Cerebellar cortex (tissue), 1 donor: ENCODE data around the gene PTN.
A peak's percentile ranks its signal among the peaks of the same experiment; 100 is the strongest.

Experiments used
- DNase-seq: peaks from one replicate; pipeline ENCODE4 v3.0.0-alpha.2; 2015; ENCODE audit warnings: low spot score

PTN gene

GRCh38 chr7:137343281-137343841 lies at the start of gene PTN:
TSS of gene PTN (minus strand) at chr7:137343733. CDS start at chr7:137254973, 88,760 bp downstream.
- peak; percentile 13 for DNase-seq

- no peak for DNase-seq
These were observed 46.5 kb upstream of the PTN start for GRCh38 chr7:137390076-137390475.

- no peak for DNase-seq
These were observed 45.4 kb upstream of the PTN start for GRCh38 chr7:137388916-137389315.

- no peak for DNase-seq
These were observed 43.4 kb upstream of the PTN start for GRCh38 chr7:137386966-137387365.

- no peak for DNase-seq
These were observed 37.5 kb upstream of the PTN start for GRCh38 chr7:137381045-137381444.

GRCh38 chr7:137373507-137373906 lies 30.0 kb upstream of the PTN start:
- no peak for DNase-seq

GRCh38 chr7:137371616-137372015 lies 28.1 kb upstream of the PTN start:
- DNase-seq, result no peak

GRCh38 chr7:137366995-137367394 lies 23.5 kb upstream of the PTN start:
- DNase-seq, result no peak

- DNase-seq, result no peak
These were observed 20.1 kb upstream of the PTN start for GRCh38 chr7:137363683-137364082.

- DNase-seq, result no peak
These were observed 16.6 kb upstream of the PTN start for GRCh38 chr7:137360087-137360679.

GRCh38 chr7:137354961-137355360 lies 11.4 kb upstream of the PTN start:
- DNase-seq, result no peak

GRCh38 chr7:137354396-137354795 lies 10.9 kb upstream of the PTN start:
- no peak for DNase-seq

GRCh38 chr7:137351941-137352340 lies 8.4 kb upstream of the PTN start:
- no peak for DNase-seq

- no peak for DNase-seq
These were observed 2.4 kb upstream of the PTN start for GRCh38 chr7:137345799-137346449.

- no peak for DNase-seq
These were observed 688 bp downstream of the PTN start for GRCh38 chr7:137342828-137343261.

GRCh38 chr7:137342265-137342664 lies 1.3 kb downstream of the PTN start:
- DNase-seq, result no peak

- peak; percentile 12 for DNase-seq
These were observed 5.6 kb downstream of the PTN start for GRCh38 chr7:137337902-137338301.

- no peak for DNase-seq
These were observed 7.7 kb downstream of the PTN start for GRCh38 chr7:137335814-137336213.

- DNase-seq, result no peak
These were observed 12.2 kb downstream of the PTN start for GRCh38 chr7:137331378-137331777.

GRCh38 chr7:137329411-137329810 lies 14.1 kb downstream of the PTN start:
- no peak for DNase-seq

- no peak for DNase-seq
These were observed 15.0 kb downstream of the PTN start for GRCh38 chr7:137328373-137329120.

GRCh38 chr7:137325927-137326326 lies 17.6 kb downstream of the PTN start:
- DNase-seq, result no peak
